HepG2 (cell line): ENCODE results near the gene TTLL1. TPM values are rescaled to one million over a fixed set of nuclear protein-coding genes. Genes with fewer than 3 reads are reported as not detected.

ENCODE experiments used
- CCAR2 ChIP-seq: fragments of 200-400 bp; formaldehyde crosslinking; optimal IDR thresholded peaks from 2 replicates; pipeline ENCODE3; 2018; ENCODE audit warnings: low read depth, mild to moderate bottlenecking, low read length, moderate library complexity
- CENPBD1 ChIP-seq: sonication (generic); formaldehyde crosslinking; IDR thresholded peaks from 2 replicates; pipeline ENCODE4 v1.8.0; 2022; ENCODE audit warnings: missing genetic modification reagents, low read depth, mild to moderate bottlenecking, borderline replicate concordance
- CSRNP1 ChIP-seq: sonication (generic); formaldehyde crosslinking; IDR thresholded peaks from 2 replicates; pipeline ENCODE4 v1.8.1; 2023; ENCODE audit warnings: mild to moderate bottlenecking, missing genetic modification reagents
- ELF3 ChIP-seq: IDR thresholded peaks from 2 replicates; pipeline ENCODE4 v1.6.1; 2016; ENCODE audit warnings: missing genetic modification reagents, missing compliant biosample characterization
- GABPA ChIP-seq, 2 experiments: IDR thresholded peaks; 2 replicates each; pipeline ENCODE4 v1.6.1; 2011 to 2016; ENCODE audit warnings: low read depth in 2 of 2, low read length in 1 of 2, missing biosample characterization in 1 of 2, missing genetic modification characterization in 1 of 2
- HINFP ChIP-seq: sonication (generic); formaldehyde crosslinking; IDR thresholded peaks from 2 replicates; pipeline ENCODE4 v1.4.0; 2020; ENCODE audit warnings: low read depth, mild to moderate bottlenecking, missing genetic modification reagents
- KDM2A ChIP-seq: sonication (generic); formaldehyde crosslinking; IDR thresholded peaks from 2 replicates; pipeline ENCODE4 v1.4.0; 2020; ENCODE audit warnings: low read depth, missing genetic modification reagents, borderline replicate concordance
- MIER2 ChIP-seq: IDR thresholded peaks from 2 replicates; pipeline ENCODE4 v1.6.1; 2016; ENCODE audit warnings: missing biosample characterization, missing genetic modification reagents
- MXI1 ChIP-seq: IDR thresholded peaks from 3 replicates; pipeline ENCODE4 v1.6.1; 2012; ENCODE audit warnings: low read depth, low read length, inconsistent platforms, borderline replicate concordance
- NAIF1 ChIP-seq: sonication (generic); formaldehyde crosslinking; IDR thresholded peaks from 2 replicates; pipeline ENCODE4 v1.5.0; 2020; ENCODE audit warnings: mild to moderate bottlenecking, missing genetic modification reagents, borderline replicate concordance
- NFKBIZ ChIP-seq: IDR thresholded peaks from 2 replicates; pipeline ENCODE4 v1.6.1; 2018; ENCODE audit warnings: missing genetic modification reagents, missing compliant biosample characterization
- REST ChIP-seq, 2 experiments: IDR thresholded peaks; 2 replicates each; pipeline ENCODE4 v1.6.1; 2011 to 2012; ENCODE audit warnings: low read length in 2 of 2, borderline replicate concordance in 1 of 2, low read depth in 1 of 2, mild to moderate bottlenecking in 1 of 2, moderate library complexity in 1 of 2
- SMYD3 ChIP-seq: sonication (generic); formaldehyde crosslinking; IDR thresholded peaks from 2 replicates; pipeline ENCODE4 v1.8.1; 2023; ENCODE audit warnings: mild to moderate bottlenecking, missing genetic modification reagents
- SRY ChIP-seq: sonication (generic); formaldehyde crosslinking; IDR thresholded peaks from 2 replicates; pipeline ENCODE4 v1.8.0; 2022; ENCODE audit warnings: mild to moderate bottlenecking, missing genetic modification reagents
- ZBTB3 ChIP-seq: sonication (generic); formaldehyde crosslinking; IDR thresholded peaks from 2 replicates; pipeline ENCODE4 v1.4.0; 2020; ENCODE audit warnings: low read depth, mild to moderate bottlenecking, moderate library complexity, missing genetic modification reagents, borderline replicate concordance
- ZC3H13 ChIP-seq: sonication (generic); formaldehyde crosslinking; IDR thresholded peaks from 2 replicates; pipeline ENCODE4 v1.8.1; 2023; ENCODE audit warnings: mild to moderate bottlenecking, missing genetic modification reagents, moderate library complexity
- ZNF205 ChIP-seq: IDR thresholded peaks from 2 replicates; pipeline ENCODE4 v1.6.1; 2018; ENCODE audit warnings: missing biosample characterization, missing genetic modification reagents
- ZNF580 ChIP-seq: IDR thresholded peaks from 2 replicates; pipeline ENCODE4 v1.6.1; 2016; ENCODE audit warnings: low read depth, borderline replicate concordance
- ZNF776 ChIP-seq: sonication (generic); formaldehyde crosslinking; IDR thresholded peaks from 2 replicates; pipeline ENCODE4 v1.4.0; 2020; ENCODE audit warnings: mild to moderate bottlenecking, missing genetic modification reagents
- ZNF841 ChIP-seq: sonication (generic); formaldehyde crosslinking; IDR thresholded peaks from 2 replicates; pipeline ENCODE4 v1.8.1; 2023; ENCODE audit warnings: missing genetic modification reagents, borderline replicate concordance
- polyA plus RNA-seq, 8 experiments: library from polyadenylated mRNA; depleted of rRNA in 3 of 8; stranded (reverse) in 7 of 8; unstranded in 1 of 8; fragments of >200 nt; fragmentation: Illumina TruSeq in 4 of 8; extraction: Trizol in 4 of 8; gene quantifications; 2 replicates each; pipeline versions ENCODE4 v1.2.1 to v1.2.3, GENCODE V29; 2011 to 2016; ENCODE audit warnings: low read depth in 4 of 8, missing spikeins in 1 of 8, mixed read lengths in 1 of 8; ENCODE audit not compliant: insufficient read depth in 1 of 8
- total RNA-seq, 5 experiments: library from RNA; depleted of rRNA; stranded (reverse); fragments of >200 nt; fragmentation: Illumina TruSeq; extraction: Trizol; gene quantifications; 2 replicates each; pipeline ENCODE4 v1.2.3, GENCODE V29; 2016; ENCODE audit warnings: low read depth in 1 of 5

Gene TTLL1
- total and polyA plus RNA-seq, 2 of the 13 experiments (the other 11 are each of a cell fraction or from before 2014, with no cell fraction given) = 1.6 to 5.3 TPM

- TF ChIP-seq REST (IDR thresholded peaks at IDR 0.05; ENCODE audit: borderline replicate concordance in 1 of 2, low read depth in 1 of 2, low read length in 2 of 2) (no peak), MXI1 (peak; percentile 97), ELF3 (peak; percentile 55), KDM2A (CRISPR knock-in tag) (peak; percentile 52; the same call in 1 of the 2 replicates), SMYD3 (CRISPR knock-in tag) (no peak), CENPBD1 (CRISPR knock-in tag) (no peak), ZNF205 (CRISPR knock-in tag) (peak; percentile 77; the same call in 1 of the 2 replicates), CCAR2 (no peak), ZNF776 (CRISPR knock-in tag) (no peak; the same call in 1 of the 2 replicates), ZNF580 (CRISPR knock-in tag) (peak; percentile 87; the same call in 1 of the 2 replicates), ZNF841 (CRISPR knock-in tag) (no peak), NAIF1 (CRISPR knock-in tag) (no peak), NFKBIZ (CRISPR knock-in tag) (peak; percentile 58), GABPA (IDR thresholded peaks at IDR 0.05; ENCODE audit: low read depth, low read length) (peak; percentile 98), GABPA (CRISPR knock-in tag; IDR thresholded peaks at IDR 0.05; ENCODE audit: low read depth) (peak; percentile 91), ZBTB3 (CRISPR knock-in tag) (no peak), ZC3H13 (peak; percentile 65; the same call in 1 of the 2 replicates), HINFP (CRISPR knock-in tag) (peak; percentile 28; the same call in 1 of the 2 replicates), SRY (CRISPR knock-in tag) (no peak), CSRNP1 (CRISPR knock-in tag) (peak; percentile 72; the same call in 1 of the 2 replicates), MIER2 (no peak)
Measured at GRCh38 chr22:43088984-43089717, at the start of gene TTLL1 (continued).
